ENCODE data around the gene TTLL5. TPM values are rescaled to one million over a fixed set of nuclear protein-coding genes. Genes with fewer than 3 reads are reported as not detected.

The TTLL5 gene
- polyA plus RNA-seq, 4 donors, result 4.6 to 14.8 (median 8.5) TPM

GRCh38 chr14:75821831-75822521 lies 160.9 kb downstream of the TTLL5 start:
- H3K4me1 ChIP-seq (ENCODE audit: control insufficient read depth in 3 of 3, insufficient read depth in 2 of 3, low read depth in 1 of 3, low read length in 2 of 3), result peaks cover 3 to 27% (median 13%) of the 10 kb centered on the region in 3 donors
- no peaks in the 10 kb centered on the region for H3K9me3 ChIP-seq (ENCODE audit: control insufficient read depth in 2 of 2, insufficient read depth in 1 of 2, low read depth in 1 of 2, low read length in 1 of 2)
- DNase-seq (peak; percentile 58 to 61), FAIRE-seq (no peak)
- H3K36me3 ChIP-seq (ENCODE audit: control insufficient read depth in 3 of 3, insufficient read depth in 2 of 3, low read depth in 1 of 3, low read length in 3 of 3), result peaks cover 0 to 13% (median 6%) of the 10 kb centered on the region in 3 donors
- WGBS, 3 donors, result 25 to 70% (median 50%) methylated on average over 2 of the region's 2 CpGs
- H3K4me3 ChIP-seq (ENCODE audit: low read depth in 1 of 3, low read length in 3 of 3), result no peak overlapping the region
- H3K27ac ChIP-seq (ENCODE audit: low read depth in 1 of 3, low read length in 2 of 3), result peak overlapping the region; percentile 6 to 74 (median 59)
- no peaks in the 10 kb centered on the region for H3K27me3 ChIP-seq (ENCODE audit: control insufficient read depth in 3 of 3, insufficient read depth in 3 of 3, low read length in 3 of 3)

DNA sequence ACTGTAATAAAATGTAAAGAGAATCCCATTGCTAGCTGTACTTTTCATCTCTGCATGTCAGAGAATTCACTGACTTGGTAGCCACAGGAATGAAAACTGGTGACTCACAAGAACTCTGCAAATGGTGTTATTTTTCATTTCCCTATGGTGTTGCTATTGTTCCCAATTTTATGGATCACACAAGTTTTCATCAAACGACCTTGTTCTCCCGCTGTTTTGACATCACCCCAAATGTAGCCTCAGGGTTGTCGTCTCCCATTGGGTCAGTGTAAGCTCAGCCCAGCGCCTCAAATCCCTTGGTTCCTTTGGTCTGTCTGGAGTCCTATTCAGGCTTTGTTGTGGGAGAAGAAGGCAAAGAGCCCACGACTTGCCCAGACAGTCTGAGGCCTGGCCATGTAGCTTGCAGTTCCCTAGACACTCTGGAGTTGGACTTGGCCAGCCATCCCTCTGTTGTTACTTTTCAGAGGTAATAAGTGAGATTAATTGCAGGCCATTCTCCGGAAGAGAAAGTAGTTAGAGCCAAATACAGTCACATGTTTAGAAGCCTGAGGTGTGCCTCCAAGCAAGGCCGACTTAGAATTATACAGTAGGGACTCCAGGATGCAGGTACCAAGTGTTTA lies 161.6 kb downstream of the TTLL5 start:
- FAIRE-seq (no peak), DNase-seq (peak in 1 of 2 donors; percentile 12)
- H3K9me3 ChIP-seq (ENCODE audit: control insufficient read depth in 2 of 2, insufficient read depth in 1 of 2, low read depth in 1 of 2, low read length in 1 of 2), result no peaks in the 10 kb centered on the region
- H3K36me3 ChIP-seq (ENCODE audit: control insufficient read depth in 3 of 3, insufficient read depth in 2 of 3, low read depth in 1 of 3, low read length in 3 of 3), result peaks cover 0 to 13% (median 6%) of the 10 kb centered on the region in 3 donors
- 40 to 57% (median 50%) methylated on average over 7 of the region's 7 CpGs for WGBS, 3 donors
- H3K4me3 ChIP-seq (ENCODE audit: low read depth in 1 of 3, low read length in 3 of 3), result no peak overlapping the region
- peaks cover 3 to 27% (median 13%) of the 10 kb centered on the region in 3 donors for H3K4me1 ChIP-seq (ENCODE audit: control insufficient read depth in 3 of 3, insufficient read depth in 2 of 3, low read depth in 1 of 3, low read length in 2 of 3)
- no peaks in the 10 kb centered on the region for H3K27me3 ChIP-seq (ENCODE audit: control insufficient read depth in 3 of 3, insufficient read depth in 3 of 3, low read length in 3 of 3)
- peak overlapping the region in 2 of 3 donors; percentile 6 to 43 for H3K27ac ChIP-seq (ENCODE audit: low read depth in 1 of 3, low read length in 2 of 3)

- DNase-seq (no peak), FAIRE-seq (no peak)
- H3K36me3 ChIP-seq (ENCODE audit: control insufficient read depth in 3 of 3, insufficient read depth in 2 of 3, low read depth in 1 of 3, low read length in 3 of 3), result peaks cover 0 to 15% (median 6%) of the 10 kb centered on the region in 3 donors
- no peak overlapping the region for H3K4me3 ChIP-seq (ENCODE audit: low read depth in 1 of 3, low read length in 3 of 3)
- H3K27ac ChIP-seq (ENCODE audit: low read depth in 1 of 3, low read length in 2 of 3), result peak overlapping the region in 1 of 3 donors; percentile 13
- H3K27me3 ChIP-seq (ENCODE audit: control insufficient read depth in 3 of 3, insufficient read depth in 3 of 3, low read length in 3 of 3), result no peaks in the 10 kb centered on the region
- H3K4me1 ChIP-seq (ENCODE audit: control insufficient read depth in 3 of 3, insufficient read depth in 2 of 3, low read depth in 1 of 3, low read length in 2 of 3), result peaks cover 3 to 27% (median 13%) of the 10 kb centered on the region in 3 donors
- 49 to 76% (median 73%) methylated on average over 4 of the region's 4 CpGs for WGBS, 3 donors
- H3K9me3 ChIP-seq (ENCODE audit: control insufficient read depth in 2 of 2, insufficient read depth in 1 of 2, low read depth in 1 of 2, low read length in 1 of 2), result no peaks in the 10 kb centered on the region
Observed at GRCh38 chr14:75823334-75823733, 162.3 kb downstream of the TTLL5 start.

GRCh38 chr14:75824318-75824717 lies 163.3 kb downstream of the TTLL5 start:
- H3K27me3 ChIP-seq (ENCODE audit: control insufficient read depth in 3 of 3, insufficient read depth in 3 of 3, low read length in 3 of 3), result no peaks in the 10 kb centered on the region
- no peak overlapping the region for H3K4me3 ChIP-seq (ENCODE audit: low read depth in 1 of 3, low read length in 3 of 3)
- FAIRE-seq, result no peak
- no peak for DNase-seq
- WGBS, 3 donors, result 58 to 78% (median 68%) methylated on average over 3 of the region's 3 CpGs
- peaks cover 3 to 27% (median 13%) of the 10 kb centered on the region in 3 donors for H3K4me1 ChIP-seq (ENCODE audit: control insufficient read depth in 3 of 3, insufficient read depth in 2 of 3, low read depth in 1 of 3, low read length in 2 of 3)
- no peaks in the 10 kb centered on the region for H3K9me3 ChIP-seq (ENCODE audit: control insufficient read depth in 2 of 2, insufficient read depth in 1 of 2, low read depth in 1 of 2, low read length in 1 of 2)
- no peak overlapping the region for H3K27ac ChIP-seq (ENCODE audit: low read depth in 1 of 3, low read length in 2 of 3)
- H3K36me3 ChIP-seq (ENCODE audit: control insufficient read depth in 3 of 3, insufficient read depth in 2 of 3, low read depth in 1 of 3, low read length in 3 of 3), result peaks cover 0 to 15% (median 6%) of the 10 kb centered on the region in 3 donors

DNA sequence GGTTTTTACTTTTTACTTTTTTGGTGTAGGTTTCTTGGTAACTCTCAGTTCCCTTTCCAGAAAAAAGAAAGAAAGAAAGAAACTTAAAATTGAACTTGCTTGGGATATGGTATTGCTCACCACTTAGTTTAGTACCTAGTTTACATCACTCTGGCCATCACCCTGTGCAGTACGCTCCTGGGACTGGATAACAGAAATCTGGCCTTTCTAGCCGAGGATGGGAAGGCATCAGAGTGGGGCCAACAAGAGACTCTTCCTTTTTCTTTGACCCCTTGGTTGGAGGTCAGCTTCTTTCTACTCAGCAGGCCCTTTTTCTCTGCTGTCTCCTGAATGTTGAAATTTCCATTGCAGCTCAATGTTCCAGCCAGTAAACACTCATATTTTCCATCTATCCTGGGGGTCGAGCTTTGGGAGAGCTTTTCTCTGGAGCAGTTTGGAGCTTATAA lies 164.1 kb downstream of the TTLL5 start:
- WGBS, 3 donors, result 45 to 67% (median 59%) methylated on average over 3 of the region's 3 CpGs
- H3K27ac ChIP-seq (ENCODE audit: low read depth in 1 of 3, low read length in 2 of 3), result peak overlapping the region in 1 of 3 donors; percentile 64
- DNase-seq, result no peak
- H3K9me3 ChIP-seq (ENCODE audit: control insufficient read depth in 2 of 2, insufficient read depth in 1 of 2, low read depth in 1 of 2, low read length in 1 of 2), result no peaks in the 10 kb centered on the region
- FAIRE-seq, result no peak
- H3K4me1 ChIP-seq (ENCODE audit: control insufficient read depth in 3 of 3, insufficient read depth in 2 of 3, low read depth in 1 of 3, low read length in 2 of 3), result peaks cover 3 to 27% (median 13%) of the 10 kb centered on the region in 3 donors
- H3K27me3 ChIP-seq (ENCODE audit: control insufficient read depth in 3 of 3, insufficient read depth in 3 of 3, low read length in 3 of 3), result no peaks in the 10 kb centered on the region
- H3K36me3 ChIP-seq (ENCODE audit: control insufficient read depth in 3 of 3, insufficient read depth in 2 of 3, low read depth in 1 of 3, low read length in 3 of 3), result peaks cover 0 to 11% (median under 1%) of the 10 kb centered on the region in 3 donors
- H3K4me3 ChIP-seq (ENCODE audit: low read depth in 1 of 3, low read length in 3 of 3), result no peak overlapping the region

DNA sequence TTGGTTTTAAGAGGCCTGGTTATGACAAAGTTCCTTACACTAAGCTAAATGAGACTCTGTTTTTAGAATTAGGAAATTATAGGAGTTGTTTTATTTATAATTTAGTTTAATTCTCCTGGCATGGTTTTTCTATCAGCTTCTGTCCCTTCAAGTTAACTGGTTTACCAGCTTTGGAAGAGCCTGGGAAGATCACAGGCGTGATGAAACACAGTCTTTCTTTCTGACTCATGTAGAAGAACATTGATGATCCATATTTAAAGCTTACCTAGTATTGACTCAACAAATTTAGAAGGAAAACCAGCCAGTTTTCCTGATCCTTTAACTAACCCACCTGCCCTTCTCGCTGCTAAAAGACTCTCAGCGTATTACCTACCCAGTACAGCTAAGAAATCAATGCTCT lies 165.6 kb downstream of the TTLL5 start:
- peaks cover 0 to 8% (median 0%) of the 10 kb centered on the region in 3 donors for H3K36me3 ChIP-seq (ENCODE audit: control insufficient read depth in 3 of 3, insufficient read depth in 2 of 3, low read depth in 1 of 3, low read length in 3 of 3)
- DNase-seq (no peak), FAIRE-seq (no peak)
- no peaks in the 10 kb centered on the region for H3K27me3 ChIP-seq (ENCODE audit: control insufficient read depth in 3 of 3, insufficient read depth in 3 of 3, low read length in 3 of 3)
- no peak overlapping the region for H3K27ac ChIP-seq (ENCODE audit: low read depth in 1 of 3, low read length in 2 of 3)
- H3K4me3 ChIP-seq (ENCODE audit: low read depth in 1 of 3, low read length in 3 of 3), result no peak overlapping the region
- H3K4me1 ChIP-seq (ENCODE audit: control insufficient read depth in 3 of 3, insufficient read depth in 2 of 3, low read depth in 1 of 3, low read length in 2 of 3), result peaks cover 3 to 27% (median 10%) of the 10 kb centered on the region in 3 donors
- 92 to 96% (median 95%) methylated on average over 3 of the region's 3 CpGs for WGBS, 3 donors
- no peaks in the 10 kb centered on the region for H3K9me3 ChIP-seq (ENCODE audit: control insufficient read depth in 2 of 2, insufficient read depth in 1 of 2, low read depth in 1 of 2, low read length in 1 of 2)

- WGBS, 3 donors, result 91 to 95% (median 94%) methylated on average over 3 of the region's 3 CpGs
- no peaks in the 10 kb centered on the region for H3K27me3 ChIP-seq (ENCODE audit: control insufficient read depth in 3 of 3, insufficient read depth in 3 of 3, low read length in 3 of 3)
- no peak for DNase-seq
- no peaks in the 10 kb centered on the region for H3K9me3 ChIP-seq (ENCODE audit: control insufficient read depth in 2 of 2, insufficient read depth in 1 of 2, low read depth in 1 of 2, low read length in 1 of 2)
- no peak overlapping the region for H3K4me3 ChIP-seq (ENCODE audit: low read depth in 1 of 3, low read length in 3 of 3)
- peaks cover 0 to 4% (median 0%) of the 10 kb centered on the region in 3 donors for H3K36me3 ChIP-seq (ENCODE audit: control insufficient read depth in 3 of 3, insufficient read depth in 2 of 3, low read depth in 1 of 3, low read length in 3 of 3)
- no peak for FAIRE-seq
- no peak overlapping the region for H3K27ac ChIP-seq (ENCODE audit: low read depth in 1 of 3, low read length in 2 of 3)
- peaks cover 0 to 21% (median 10%) of the 10 kb centered on the region in 3 donors for H3K4me1 ChIP-seq (ENCODE audit: control insufficient read depth in 3 of 3, insufficient read depth in 2 of 3, low read depth in 1 of 3, low read length in 2 of 3)
Observed at GRCh38 chr14:75827331-75827730, 166.3 kb downstream of the TTLL5 start.

DNA sequence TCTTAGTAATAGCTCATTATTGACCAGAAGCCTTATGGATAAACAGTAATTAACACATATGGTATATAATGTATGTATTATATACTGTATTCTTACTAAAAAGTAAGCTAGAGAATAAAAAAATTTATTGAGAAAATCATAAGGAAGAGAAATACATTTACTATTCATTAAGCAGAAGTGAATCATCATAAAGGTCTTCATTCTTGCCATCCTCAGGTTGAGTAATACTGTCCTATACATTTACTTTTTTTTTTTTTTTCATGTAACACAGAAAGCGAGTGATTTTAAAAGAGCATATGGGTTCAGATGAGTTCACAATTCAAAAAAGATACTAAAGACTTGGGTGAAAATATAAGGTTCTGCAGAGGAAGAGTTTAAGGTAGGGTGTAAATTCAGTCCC lies 168.3 kb downstream of the TTLL5 start:
- peaks cover 0 to 3% (median 0%) of the 10 kb centered on the region in 3 donors for H3K36me3 ChIP-seq (ENCODE audit: control insufficient read depth in 3 of 3, insufficient read depth in 2 of 3, low read depth in 1 of 3, low read length in 3 of 3)
- no peak overlapping the region for H3K4me3 ChIP-seq (ENCODE audit: low read depth in 1 of 3, low read length in 3 of 3)
- H3K4me1 ChIP-seq (ENCODE audit: control insufficient read depth in 3 of 3, insufficient read depth in 2 of 3, low read depth in 1 of 3, low read length in 2 of 3), result peaks cover 0 to 7% (median 6%) of the 10 kb centered on the region in 3 donors
- FAIRE-seq (no peak), DNase-seq (no peak)
- 90 to 100% (median 96%) methylated on average over 1 of the region's 1 CpG for WGBS, 3 donors
- no peaks in the 10 kb centered on the region for H3K27me3 ChIP-seq (ENCODE audit: control insufficient read depth in 3 of 3, insufficient read depth in 3 of 3, low read length in 3 of 3)
- H3K9me3 ChIP-seq (ENCODE audit: control insufficient read depth in 2 of 2, insufficient read depth in 1 of 2, low read depth in 1 of 2, low read length in 1 of 2), result no peaks in the 10 kb centered on the region
- H3K27ac ChIP-seq (ENCODE audit: low read depth in 1 of 3, low read length in 2 of 3), result no peak overlapping the region
